ENCODE results near the gene MRPL27. TPM values are rescaled to one million over a fixed set of nuclear protein-coding genes. Genes with fewer than 3 reads are reported as not detected.
"Not testable (repeated sequence)": the region's sequence is repeated elsewhere in the genome, so short reads cannot be mapped to it uniquely, and the experiment has no call there.

Gene MRPL27
- 52.2 and 56.8 TPM in 2 replicates for total RNA-seq

DNA sequence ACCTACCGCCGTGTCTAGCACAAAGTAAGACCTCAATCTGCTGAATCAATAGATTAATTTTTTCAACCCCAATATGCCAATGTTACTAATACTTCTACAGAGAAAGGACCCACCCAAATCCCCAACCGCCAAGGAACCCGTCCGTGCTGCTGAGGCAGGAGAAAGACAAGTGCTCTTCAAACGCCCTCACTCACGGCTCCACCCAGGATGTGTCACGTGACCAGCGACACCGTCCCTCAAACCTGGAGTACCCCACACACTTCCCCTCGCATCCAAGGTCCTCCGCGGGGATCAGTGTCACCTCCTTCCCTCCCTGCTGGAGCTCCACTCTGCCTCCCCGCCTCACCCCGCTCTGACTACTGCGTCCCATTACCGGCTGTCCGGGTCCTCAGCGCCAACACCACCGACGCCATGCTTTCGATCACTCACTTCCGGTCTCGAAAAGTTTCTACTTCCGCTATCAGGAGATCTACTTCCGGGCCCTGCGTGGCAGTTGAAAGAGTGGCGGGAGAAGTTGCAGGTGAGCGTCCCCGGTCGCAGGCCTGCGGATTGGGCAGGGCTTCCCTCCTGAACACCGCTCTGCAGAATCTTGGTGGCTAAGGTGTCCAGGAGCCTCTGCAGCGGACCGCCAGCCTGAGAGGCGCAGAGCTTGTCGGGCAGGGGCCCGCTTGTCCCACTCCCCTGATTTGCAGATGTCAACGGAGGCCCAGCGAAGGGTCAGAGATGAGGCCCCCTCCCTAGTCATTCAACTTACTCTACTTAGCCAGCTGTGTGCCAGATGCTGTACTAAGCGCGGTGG is at the start of gene MRPL27, which contains the start of gene EME1:
Gene MRPL27 (minus strand): TSS at position 427 of the 799 bp plus-strand sequence. CDS start 14 bp downstream, at position 413.
Gene EME1 (plus strand): TSS at position 472 of the 799 bp plus-strand sequence. CDS start 1,980 bp downstream, outside the sequence.
- peak; percentile 45 for DNase-seq (ENCODE audit: low read depth, low spot score)

DNA sequence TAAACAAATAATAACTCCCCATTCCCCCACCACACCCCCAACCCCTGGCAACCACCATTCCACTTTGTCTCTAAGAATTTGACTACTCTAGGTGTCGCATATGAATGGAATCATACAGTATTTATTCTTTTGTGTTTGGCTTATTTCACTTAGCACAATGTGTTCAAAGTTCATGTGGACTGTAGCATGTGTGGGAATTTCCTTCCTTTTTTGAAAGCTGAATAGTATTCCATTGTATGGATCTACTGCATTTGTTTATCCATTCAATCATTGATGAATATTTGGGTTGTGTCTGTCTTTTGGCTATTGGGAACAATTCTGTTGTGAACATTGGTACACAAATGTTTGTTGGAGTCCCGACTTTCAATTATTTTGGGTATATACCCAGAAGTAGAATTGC is 49.8 kb upstream of the MRPL27 start:
- no peak for DNase-seq (ENCODE audit: low read depth, low spot score)

DNA sequence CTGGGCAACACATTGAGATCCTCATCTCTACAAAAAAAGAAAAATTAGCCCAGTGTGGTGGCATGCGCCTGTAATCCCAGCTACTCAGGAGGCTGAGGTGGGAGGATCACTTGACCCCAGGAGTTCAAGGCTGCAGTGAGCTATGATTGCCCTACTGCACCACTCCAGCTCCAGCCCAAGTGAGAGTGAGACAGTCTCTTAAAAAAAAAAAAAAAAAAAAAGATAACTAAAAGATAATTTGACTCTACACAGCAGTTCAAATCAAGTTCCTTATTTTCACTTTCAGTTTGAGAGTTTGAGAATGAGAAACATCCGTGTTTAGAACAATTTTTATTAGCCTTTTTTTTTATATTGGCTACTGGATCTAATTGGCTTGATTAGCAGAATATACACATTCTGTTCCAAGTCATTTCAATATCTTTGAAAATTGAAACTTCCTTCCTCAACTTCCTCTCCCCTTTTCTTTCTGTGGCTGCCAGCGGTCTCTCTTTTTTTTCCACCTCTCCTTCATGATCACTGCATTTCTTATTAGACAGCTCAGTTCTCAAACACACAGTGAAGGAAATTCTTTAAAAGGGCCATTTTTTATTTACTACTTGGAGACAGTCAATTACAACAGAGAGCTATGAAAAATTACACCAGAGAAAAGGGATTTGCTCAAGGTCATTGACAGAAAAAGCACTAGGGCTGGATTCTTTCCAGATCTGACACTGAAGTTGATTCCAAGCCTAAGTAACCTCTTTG is 48.5 kb upstream of the MRPL27 start:
- no peak for DNase-seq (ENCODE audit: low read depth, low spot score)

DNA sequence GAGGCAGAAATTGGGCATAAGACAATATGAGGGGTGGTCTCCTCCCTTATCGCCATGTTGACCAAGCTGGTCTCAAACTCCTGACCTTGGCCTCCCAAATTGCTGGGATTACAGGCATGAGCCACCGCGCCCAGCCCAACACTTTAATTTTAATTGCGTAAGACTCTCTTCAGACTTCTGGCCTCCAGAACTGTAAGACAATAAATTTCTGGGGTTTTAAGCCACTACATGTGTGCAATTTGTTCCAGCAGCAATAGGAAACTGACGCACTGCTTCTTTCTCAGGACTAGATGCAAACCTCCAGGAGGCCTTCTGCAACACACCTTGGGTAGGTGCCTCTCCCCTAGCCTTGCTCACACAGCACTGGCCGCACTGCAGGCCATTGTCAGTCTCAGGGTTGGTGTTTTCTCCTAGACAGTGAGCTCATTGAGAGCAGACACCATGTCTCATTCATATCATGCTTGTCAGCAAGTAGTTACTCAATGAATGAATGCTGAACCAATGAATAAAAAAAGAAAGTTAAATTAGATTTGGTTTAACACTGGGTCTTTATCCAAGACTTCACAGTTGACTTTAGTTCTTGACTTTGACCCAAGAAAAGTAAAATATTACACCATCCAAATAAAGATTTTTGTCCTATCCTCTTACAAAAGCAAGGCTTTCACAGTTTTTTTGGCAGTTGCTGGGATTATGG is 47.6 kb upstream of the MRPL27 start:
- DNase-seq (ENCODE audit: low read depth, low spot score) = no peak

DNA sequence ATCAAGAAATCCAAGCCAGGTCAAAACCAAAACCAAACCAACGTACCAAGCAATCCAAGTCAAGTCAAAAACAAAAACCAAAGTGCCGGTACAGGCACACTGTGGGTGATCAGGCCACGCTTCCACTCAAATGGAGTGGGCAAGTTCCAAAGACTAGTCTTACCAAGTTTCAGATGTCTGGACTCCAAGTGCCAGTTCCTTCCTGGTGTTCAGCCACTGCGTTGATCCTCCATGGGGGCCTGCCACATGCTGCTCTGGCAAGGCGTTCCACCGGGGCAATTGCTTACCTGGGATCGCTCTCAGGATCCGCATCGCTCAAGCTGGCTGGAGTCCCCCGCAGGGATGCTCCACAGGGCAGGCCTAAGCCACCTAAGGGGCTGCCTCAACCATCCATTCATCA is 46.6 kb upstream of the MRPL27 start:
- not testable (repeated sequence) for DNase-seq (ENCODE audit: low read depth, low spot score)

DNA sequence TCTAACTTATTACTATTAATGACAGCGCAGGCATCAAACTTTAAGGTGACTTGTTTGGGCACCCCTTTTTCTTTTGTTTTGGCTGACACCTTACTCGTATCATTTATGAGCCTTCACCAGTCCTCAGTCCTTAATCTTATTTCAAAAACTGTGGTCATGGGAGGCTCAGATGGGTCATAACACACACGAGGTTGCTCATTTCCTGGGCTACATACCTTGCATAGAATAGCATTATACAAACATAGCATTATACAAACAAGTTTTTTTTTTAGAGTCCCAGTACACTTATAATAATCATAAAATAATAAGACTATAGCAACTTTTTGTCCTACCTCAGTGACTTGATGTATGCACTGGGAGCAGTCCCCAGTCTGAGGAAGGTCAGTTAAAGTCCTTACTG is 41.8 kb upstream of the MRPL27 start:
- DNase-seq (ENCODE audit: low read depth, low spot score) = no peak

DNA sequence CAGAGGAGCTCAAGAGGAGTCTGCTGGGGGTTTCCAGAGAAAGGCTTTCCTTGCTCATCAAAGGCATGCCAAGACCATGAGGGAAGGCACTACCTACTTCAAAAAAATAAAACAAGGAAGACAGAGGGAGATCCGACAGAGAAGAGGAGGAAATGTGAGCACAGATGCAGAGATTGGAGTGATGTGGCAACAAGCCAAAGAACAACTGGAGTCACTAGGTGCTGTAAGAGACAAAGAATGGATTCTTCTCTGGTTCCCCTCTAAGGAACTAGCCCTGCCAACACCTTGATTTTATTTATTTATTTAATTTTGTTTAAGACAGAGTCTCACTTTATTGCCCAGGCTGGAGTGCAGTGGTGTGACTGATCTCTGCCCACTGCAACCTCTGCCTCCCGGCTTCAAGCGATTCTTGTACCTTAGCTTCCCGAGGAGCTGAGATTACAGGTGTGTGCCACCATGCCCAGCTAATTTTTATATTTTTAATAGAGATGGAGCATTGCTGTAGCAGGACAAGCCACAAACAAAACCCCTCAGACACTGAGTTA is 39.3 kb upstream of the MRPL27 start:
- no peak for DNase-seq (ENCODE audit: low read depth, low spot score)

DNA sequence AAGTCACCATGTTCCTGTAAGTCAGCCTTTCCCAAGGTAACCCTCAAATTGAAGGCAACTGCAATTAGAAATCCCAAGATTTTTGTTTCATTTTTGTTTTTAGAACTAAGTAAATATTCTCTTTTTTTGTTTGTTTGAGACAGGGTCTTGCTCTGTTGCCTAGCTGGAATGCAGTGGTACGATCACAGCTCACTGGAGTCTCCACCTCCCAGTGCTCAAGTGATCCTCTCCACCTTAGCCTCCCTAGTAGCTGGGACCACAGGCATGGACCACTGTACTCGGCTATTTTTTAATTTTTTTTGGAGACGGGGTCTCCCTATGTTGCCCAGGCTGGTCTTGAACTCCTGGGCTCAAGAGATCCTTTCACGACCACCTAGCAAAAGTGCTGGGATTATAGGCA is 34.9 kb upstream of the MRPL27 start:
- DNase-seq (ENCODE audit: low read depth, low spot score) = no peak

DNA sequence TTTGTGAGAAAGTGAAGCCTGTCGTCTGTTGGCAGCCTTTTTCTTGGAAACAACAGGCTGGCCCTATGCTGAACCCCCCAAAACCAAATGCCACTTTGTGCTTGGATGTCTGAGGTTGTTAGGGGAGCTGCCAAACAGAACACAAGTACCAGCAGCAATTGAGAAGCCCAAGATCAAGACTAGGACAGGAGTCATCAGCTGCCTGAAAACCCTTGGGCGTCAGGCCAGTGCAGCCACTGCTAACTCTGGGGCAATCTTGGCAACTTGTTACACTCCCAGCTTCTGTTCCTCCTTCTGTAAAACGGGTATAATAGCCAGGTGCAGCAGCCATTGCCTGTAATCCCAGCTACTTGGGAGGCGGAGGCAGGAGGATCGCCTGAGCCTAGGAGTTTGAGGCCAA is 33.6 kb upstream of the MRPL27 start:
- no peak for DNase-seq (ENCODE audit: low read depth, low spot score)

DNA sequence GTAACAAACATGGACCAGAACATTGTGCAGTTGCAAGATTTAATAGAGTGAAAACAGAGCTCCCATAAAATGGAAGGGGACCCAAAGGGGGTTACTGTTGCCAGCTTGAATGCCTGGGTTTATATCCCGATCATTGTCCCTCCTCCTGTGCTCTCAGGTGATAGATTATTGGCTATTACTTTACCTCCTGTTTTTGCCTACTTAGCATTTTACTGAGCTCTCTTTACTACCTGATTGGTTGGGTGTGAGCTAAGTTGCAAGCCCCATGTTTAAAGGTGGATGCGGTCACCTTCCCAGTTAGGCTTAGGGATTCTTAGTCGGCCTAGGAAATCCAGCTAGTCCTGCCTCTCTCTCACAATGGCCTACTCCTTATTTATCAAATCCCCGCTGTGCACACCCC is 32.4 kb upstream of the MRPL27 start:
- DNase-seq (ENCODE audit: low read depth, low spot score) = not testable (repeated sequence)

DNA sequence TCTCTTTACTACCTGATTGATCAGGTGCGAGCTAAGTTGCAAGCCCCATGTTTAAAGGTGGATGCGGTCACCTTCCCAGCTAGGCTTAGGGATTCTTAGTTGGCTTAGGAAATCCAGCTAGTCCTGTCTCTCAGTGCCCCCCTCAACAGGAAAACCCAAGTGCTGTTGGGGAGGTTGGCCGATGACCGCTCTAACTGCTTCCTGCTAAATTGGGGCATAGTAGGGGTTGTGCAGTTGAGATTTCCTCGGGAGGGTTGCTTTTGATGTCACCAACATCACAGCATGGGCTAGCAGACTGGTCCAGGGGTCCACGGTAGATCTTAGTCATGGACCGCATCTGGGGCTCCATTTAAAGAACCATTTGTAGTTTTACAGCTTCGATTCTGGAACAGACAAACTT is 26.6 kb upstream of the MRPL27 start:
- not testable (repeated sequence) for DNase-seq (ENCODE audit: low read depth, low spot score)

DNA sequence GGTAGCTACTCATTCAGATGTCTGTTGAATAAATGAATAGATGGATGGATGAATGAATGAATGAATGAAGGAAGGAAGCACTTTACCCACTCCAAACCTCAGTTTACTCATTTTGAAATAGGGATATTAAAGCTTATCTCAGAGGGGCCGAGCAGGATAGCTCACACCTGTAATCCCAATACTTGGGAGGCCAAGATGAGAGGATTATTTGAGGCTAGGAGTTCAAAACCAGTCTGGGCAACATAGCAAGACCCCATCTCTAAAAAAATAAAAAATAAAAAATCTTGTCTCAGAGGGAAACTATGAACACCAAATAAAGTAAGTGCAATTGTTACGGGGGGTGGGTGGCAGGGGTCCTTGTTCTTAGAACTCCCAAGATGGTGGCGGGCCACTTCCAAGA is 25.7 kb upstream of the MRPL27 start:
- DNase-seq (ENCODE audit: low read depth, low spot score) = not testable (repeated sequence)

DNA sequence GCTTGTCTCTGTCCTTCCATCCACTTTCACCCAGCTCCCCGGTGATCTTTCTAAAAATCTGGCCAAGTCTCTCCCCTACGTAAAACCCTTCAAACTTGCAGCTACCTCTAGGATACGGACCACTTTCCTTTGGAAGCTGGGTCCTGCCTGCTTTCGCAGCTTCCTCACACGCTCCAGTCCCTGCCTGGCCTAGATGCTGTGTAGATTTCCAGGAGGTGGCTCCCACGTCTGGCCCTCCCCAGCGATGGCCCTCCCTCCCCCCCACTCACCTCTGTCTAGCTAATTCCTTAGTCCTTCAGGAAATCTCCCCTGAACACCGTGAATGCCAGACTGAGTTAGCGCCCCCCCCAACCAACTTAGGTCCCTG is 24.9 kb upstream of the MRPL27 start:
- no peak for DNase-seq (ENCODE audit: low read depth, low spot score)

DNA sequence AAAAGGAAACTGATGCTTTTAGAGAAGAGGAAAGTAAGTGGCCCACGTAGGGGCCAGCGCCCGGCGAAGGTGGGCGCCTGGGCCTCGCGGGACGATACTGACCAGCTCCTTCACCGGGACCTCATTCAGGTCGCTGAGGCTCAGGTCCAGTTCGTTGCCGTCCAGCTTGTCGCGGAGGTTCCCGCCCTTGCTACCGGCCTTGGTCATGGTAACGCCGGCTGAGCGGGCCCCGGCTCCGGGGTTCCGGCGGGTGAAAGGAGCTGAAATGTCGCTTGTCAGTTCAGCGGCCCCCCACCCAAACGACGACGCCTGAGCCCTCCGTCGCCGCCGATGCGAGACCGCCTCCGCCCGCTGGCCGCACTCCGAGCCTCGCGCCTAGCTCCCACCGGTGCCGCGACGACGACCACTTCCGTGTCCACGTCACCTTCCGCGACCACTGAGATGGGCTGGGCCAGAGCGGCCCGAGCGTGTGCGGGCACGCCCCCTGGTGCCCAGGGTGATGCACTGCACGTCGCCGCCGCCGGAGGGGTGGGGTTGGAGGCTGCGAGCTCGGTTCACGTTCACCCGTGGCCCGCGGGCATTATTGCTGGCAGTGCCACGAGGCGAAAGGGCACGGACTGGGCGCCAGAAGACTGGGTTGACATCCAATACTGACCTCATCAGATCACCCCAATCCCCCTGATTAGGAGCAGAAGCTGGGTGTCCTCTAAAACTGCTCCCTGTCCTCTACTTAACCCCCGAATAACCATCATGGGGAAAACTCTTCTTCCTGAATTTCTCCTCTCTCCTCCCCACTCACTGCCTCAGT is 24.3 kb upstream of the MRPL27 start, which contains the start of gene LRRC59:
Gene LRRC59 (minus strand): TSS at position 413 of the 808 bp plus-strand sequence. CDS start 206 bp downstream, at position 207.
- peak; percentile 55 for DNase-seq (ENCODE audit: low read depth, low spot score)

DNA sequence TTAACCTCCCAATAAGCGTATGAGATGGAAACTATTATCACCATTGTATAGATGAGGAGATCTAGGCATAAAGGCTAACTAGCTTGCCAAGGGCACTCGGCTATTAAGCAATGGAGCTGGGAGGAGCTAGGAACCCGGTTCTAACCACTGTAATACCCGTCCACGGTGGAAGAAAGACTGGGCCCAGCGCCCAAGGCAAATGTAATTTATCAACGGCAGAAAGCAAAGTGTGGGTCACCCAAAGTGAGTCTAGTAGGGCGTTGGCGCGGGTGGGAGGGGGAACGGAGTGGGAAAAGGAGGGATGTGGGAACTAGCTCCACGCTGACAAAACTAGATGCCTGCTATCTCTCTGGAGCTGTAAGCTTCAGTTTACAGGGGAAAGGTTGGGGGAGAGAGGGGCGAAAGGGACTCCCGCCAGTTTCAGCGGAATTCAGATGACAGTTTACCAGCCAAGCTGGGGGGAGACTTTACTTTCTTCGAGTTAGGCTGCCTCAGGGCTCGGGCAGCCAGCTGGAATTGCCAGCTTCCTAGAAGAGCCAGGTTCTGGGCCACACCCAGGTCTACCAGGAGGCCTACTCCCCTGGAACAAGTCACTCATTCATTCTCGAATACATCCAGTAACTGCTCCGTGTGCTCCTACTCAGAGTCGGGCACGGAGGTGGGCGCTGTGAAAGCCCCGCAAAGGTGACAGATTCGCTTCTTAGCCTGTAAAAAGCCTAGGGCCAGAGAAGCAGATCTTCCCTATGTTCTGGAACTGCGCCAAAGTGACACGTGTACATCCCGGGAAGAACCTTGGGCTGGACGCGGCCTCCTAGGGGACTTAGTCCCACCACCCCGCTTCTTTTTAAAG is 23.5 kb upstream of the MRPL27 start:
- DNase-seq (ENCODE audit: low read depth, low spot score) = no peak

DNA sequence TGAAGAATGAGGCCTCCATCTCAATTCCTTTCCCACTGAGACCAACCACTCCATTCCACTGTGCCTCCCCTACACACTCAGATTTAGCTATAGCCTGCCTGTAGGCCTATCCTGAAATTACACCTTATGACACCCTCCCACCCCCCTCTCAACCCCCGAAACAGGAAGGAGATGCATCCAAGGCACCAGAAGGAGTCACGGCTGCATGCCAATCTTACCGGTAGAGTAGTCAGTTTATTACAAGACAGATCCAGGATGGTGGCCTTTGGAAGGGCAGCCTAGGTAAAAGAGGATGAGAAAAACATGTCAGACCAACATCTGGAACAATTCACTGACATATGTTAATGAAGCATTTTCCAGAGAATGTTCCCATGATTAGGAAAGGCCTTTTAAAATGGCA is 21.7 kb upstream of the MRPL27 start:
- DNase-seq (ENCODE audit: low read depth, low spot score) = no peak

DNA sequence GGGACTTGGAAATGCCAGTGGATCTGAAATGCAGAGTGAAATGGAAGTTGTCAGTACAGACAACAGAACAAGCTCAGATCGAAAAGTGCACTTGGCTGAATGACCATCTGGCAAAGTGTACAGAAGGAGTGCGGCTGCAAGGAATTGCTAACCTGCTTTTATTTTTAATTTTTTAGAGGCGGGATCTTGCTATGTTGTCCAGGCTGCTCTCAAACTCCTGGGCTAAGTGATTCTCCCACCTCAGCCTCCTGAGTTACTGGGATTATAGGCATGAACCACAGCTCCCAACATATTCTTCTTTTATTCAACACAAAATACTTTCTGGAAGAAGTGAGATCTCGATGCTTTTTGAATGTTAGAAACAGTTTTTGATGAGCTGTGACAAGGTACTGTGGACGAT is 20.7 kb upstream of the MRPL27 start:
- DNase-seq (ENCODE audit: low read depth, low spot score) = no peak

DNA sequence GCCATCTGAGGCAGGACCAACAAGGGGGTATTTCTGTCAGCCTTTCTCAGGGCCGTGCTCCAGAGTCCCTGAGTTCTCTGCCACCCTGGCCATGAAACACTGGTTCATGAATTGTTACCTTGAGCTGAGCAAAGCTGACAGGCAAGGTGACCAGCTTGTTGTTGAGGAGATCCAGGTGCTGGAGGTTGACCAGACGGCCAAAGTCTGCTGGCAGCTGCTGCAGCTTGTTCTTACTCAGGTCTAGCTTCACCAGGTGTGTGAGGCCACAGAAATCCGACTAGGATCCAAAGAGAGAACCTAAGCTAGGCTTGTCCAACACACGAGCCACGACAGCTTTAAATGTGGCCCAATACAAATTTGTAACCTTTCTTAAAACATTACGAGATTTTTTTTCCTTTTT is 19.6 kb upstream of the MRPL27 start:
- DNase-seq (ENCODE audit: low read depth, low spot score) = no peak

DNA sequence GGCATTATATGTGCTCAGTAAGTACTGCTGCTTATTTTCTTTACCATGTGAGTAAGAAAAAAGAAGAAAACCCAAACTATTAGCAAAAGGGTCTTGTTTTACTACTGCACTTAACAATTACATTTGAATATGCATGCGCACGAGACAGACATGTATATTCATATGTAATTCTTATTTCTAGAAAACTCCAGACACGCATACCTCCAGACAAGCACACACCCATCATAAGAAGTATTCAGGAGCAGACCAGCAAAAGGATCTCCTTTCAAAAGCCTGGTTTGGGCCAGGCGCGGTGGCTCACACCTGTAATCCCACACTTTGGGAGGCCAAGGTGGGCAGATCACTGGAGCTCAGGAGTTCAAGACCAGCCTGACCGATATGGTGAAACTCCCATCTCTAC is 16.6 kb upstream of the MRPL27 start:
- no peak for DNase-seq (ENCODE audit: low read depth, low spot score)

DNA sequence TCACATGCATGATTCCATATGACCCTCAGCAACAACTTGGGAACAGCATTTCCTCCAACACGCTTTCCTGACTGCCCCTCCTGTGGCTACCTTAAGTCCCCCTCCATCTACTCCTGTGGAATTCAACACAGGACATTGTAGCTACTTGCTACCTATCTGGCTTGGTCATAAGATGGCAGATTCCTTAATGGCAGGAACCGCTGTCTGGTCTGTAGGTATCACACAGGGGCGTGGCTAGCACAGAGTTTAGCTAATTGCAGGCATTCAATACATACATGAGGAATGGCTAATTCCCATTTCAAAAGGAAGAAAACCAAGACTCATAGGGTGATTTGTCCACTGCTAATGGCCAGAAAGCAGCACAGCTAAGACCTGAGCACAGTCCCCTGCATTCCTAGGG is 15.7 kb upstream of the MRPL27 start:
- no peak for DNase-seq (ENCODE audit: low read depth, low spot score)

Measured in pulmonary artery endothelial cell (primary cell).